HL-60/S4 treated with phorbol 12-myristate 13-acetate at 8.2 ng/mL for 4 days and 3 days (cell line): ENCODE results near the gene FERMT2.
"Not testable (repeated sequence)": the region's sequence is repeated elsewhere in the genome, so short reads cannot be mapped to it uniquely, and the experiment has no call there.

Experiments used
- in situ Hi-C: fragments of 300-500 bp; cut with MboI; formaldehyde crosslinking; loops from 2 replicates; pipeline ENCODE4 v1.15.0; 2022; ENCODE audit warnings: low sequenced_read_pairs

FERMT2 gene

DNA sequence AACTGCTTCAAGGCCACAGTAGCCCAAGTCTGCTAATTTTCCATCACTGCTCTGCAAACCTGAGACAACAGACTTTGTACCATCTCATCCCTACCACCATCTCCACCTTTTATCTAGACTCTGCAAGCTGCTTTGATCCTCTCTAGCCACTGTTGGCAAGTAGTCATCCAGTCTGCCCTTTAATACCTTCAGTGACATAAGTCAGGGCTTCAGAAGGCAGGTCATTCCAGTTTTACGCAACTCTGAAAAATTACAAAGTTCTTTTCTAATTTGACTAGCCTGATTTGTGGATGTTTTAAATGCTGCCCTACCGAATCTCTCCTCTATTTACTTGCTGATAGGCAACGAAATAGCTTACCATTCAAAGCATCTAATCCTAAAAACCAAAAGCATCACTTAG lies 2.8 kb downstream of the FERMT2 start:
- in situ Hi-C loops = no loop called here

- in situ Hi-C loops = no loop called here
These were observed 6.6 kb downstream of the FERMT2 start for GRCh38 chr14:52944254-52944653.

GRCh38 chr14:52939427-52939826 lies 11.4 kb downstream of the FERMT2 start:
- in situ Hi-C loops = no loop called here

DNA sequence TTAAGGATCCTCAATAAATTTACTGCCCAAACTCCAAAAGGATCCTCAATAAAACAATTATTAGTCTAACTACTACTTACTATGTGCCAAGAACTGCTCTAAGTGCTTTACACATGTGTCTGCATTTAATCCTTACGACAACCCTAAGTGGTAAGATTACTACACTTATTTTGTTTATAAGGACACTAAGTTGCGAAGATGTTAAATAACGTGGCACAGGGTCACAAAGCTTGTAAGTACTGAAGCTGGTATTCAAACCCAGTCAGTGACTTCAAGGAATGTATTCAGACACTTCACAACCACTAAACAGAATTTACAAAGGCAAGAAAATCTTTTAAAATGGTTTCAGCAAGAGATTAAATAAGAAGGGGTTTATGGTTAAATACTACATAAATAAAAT lies 13.0 kb downstream of the FERMT2 start:
- in situ Hi-C loops = no loop called here

DNA sequence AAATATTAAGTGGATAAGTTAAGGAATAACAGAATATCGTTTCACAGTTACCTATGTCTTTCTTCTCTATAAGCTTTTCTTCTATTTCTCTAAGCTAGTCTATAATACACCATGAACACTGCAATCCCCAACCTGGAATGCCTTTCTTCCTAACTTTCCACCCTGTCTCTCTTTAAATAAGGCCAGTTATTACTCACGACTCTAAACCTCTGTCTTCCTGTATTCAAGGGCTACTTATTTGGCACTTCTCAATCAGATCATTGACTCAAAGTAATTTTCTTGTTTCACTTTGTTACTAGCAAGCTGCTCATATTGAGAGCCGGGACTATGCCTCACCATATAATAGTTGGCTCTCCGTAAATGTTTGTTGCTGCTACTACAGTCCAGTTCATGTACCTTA lies 13.5 kb downstream of the FERMT2 start:
- in situ Hi-C loops = no loop called here

DNA sequence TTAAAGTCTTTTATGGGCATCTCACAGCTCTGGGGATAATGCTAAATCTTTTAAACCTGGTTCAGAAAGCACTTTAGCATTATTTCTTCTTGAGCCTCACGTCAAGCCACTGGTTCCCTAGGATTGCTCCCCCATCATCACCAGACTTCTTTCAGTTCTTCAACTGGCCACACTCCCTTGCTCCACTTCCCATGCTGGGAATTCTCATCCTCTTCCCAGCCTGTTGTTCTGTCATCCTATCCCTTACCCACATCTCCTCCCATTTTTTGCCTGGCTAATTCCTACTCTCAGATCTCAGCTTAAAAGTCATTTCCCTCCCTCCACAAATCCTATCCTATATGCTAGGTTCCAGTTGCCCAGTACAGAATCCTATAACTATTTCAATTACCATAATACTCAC lies 14.4 kb downstream of the FERMT2 start:
- in situ Hi-C loops = no loop called here

DNA sequence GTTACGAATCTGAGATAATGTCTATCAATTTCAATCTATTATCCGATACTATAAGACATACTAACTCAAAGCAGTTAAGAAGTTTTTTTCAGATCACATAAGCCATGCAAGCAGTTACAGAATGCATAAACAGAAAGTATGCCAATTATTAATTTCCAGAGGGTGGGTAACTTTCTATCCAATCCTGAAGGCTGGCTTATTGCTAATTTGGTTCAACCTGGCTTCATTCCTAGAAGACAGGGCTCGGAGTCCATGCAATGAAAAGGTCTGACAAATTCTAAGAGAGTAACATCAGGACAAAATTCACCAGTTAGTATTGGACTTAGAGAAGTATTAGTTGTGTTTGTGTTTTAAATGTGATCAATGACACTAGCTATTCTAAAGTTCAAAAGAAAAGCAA lies 15.0 kb downstream of the FERMT2 start:
- in situ Hi-C loops = no loop called here

- in situ Hi-C loops = no loop called here
These were observed 16.1 kb downstream of the FERMT2 start for GRCh38 chr14:52934762-52935161.

DNA sequence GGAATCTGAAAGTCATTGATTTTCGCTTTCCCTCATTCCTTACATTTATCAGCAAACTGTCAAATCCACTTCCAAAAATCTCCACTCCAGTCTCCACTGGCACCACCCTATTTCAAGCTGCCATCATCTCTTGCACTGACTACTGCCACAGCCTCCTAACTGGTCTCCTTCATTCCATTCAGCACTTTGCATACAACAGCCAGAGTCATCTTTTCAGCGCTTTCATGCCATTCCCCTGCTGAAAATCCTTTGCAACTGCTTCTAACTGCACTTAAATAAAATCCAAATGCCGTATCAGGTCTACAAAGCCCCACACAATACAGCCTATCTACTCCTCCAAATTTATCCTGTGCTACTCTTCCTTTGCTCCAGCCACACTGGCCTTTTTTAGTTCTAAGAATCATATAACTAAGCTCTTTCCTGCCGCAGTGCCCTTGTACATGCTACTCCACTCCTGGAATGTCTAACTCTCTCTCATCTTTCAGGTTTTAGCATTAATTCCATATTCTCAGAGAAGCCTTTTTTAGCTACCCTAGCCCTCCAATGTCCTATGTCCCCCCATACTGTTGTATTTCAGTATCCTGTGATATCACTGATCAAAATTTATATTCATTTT lies 21.6 kb downstream of the FERMT2 start:
- in situ Hi-C loops = no loop called here

GRCh38 chr14:52926953-52927352 lies 23.9 kb downstream of the FERMT2 start:
- in situ Hi-C loops = no loop called here

- in situ Hi-C loops = no loop called here
These were observed 26.8 kb downstream of the FERMT2 start for GRCh38 chr14:52923902-52924575.

- in situ Hi-C loops = no loop called here
These were observed 28.2 kb downstream of the FERMT2 start for GRCh38 chr14:52922656-52923055.

GRCh38 chr14:52922059-52922458 lies 28.8 kb downstream of the FERMT2 start:
- in situ Hi-C loops = no loop called here

DNA sequence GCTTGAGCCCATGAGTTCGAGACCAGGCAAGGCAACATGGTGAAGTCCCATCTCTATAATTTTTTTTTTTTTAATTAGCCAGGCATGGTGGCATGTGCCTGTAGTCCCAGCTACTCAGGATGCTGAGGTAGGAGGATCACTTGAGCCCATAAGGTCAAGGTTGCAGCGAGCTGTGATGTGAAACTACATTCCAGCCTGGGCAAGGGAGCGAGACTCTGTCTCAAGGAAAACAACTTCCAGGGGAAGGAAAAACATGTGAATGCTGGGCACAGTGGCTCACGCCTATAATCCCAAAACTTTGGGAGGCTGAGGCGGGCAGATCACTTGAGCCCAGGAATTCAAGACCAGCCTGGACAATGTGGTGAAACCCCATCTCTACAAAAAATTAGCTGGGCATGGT lies 30.4 kb downstream of the FERMT2 start:
- in situ Hi-C loops = not testable (repeated sequence)

DNA sequence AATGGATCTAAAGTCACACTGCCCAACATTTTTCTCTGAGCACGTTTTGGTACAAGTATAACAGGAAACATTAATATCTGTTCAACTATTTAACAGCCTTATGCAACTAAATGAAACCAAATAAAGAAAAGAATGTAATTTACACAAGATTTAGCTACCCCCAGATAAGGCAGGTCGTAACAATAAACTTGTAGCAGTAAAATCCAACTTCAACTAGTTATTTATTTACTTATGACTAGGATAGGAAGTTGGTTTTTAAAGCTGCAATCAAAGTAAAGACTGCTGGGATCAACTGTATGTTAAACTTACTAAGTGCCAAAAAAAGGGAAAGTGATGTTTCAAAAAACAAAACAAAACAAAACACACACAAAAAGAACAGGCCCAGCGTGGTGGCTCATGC lies 30.9 kb downstream of the FERMT2 start:
- in situ Hi-C loops = no loop called here

GRCh38 chr14:52918486-52918885 lies 32.4 kb downstream of the FERMT2 start:
- in situ Hi-C loops = no loop called here

DNA sequence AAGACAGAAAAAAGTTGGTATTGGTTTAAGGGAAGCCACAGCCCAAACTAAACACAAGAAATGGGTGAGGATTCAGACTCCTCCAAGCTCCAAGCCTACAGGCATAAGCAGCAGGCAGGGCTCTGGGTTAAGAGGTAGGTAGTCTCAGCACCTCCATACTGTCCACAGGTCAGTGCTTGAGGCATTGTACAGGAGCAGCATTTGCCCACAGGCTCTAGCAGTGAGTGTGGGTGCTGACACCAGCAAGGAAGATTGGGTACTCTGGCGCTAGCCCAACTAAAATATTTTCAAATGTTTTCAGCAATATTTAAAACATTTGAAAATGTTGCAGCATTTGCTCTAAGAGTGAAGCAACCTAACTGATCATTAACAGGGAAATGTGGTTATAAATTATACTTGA lies 33.1 kb downstream of the FERMT2 start:
- in situ Hi-C loops = no loop called here

DNA sequence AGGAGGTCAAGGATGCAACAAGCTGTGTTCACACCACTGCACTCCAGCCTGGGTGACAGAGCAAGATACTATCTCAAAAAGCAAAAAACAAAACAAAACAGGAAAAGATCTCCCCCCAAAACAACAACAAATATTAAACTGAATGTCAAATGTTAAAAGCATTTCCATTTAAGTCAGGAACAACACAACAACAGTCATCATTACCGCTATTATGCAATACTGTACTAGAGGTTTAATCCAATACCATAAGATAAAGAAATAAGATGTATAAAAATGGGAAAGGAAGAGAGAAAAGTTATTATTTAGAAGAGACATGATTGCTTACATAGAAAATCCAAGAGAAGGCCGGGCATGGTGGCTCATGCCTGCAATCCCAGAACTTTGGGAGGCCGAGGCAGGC lies 36.6 kb downstream of the FERMT2 start:
- in situ Hi-C loops = no loop called here

- in situ Hi-C loops = no loop called here
These were observed 37.6 kb downstream of the FERMT2 start for GRCh38 chr14:52913271-52913670.

- in situ Hi-C loops = no loop called here
These were observed 38.9 kb downstream of the FERMT2 start for GRCh38 chr14:52911904-52912303.

DNA sequence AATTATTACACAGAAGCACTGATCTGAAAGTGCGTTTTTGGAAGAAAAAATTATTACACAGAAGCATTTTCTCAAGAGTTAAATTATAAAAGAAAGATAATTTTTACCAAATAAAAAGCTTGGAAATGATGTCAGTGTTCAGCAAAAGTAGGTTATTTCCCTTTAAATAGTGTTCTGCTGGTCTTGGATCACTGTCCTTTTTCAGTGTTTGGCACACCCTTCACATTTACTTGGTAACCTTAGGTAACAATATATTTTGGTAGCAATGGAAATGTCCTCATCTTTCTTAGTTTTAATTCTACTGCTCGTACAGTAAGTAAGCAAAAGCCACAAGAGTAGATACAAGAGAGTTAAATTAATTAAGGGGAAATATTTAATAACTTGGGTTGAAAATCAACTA lies 40.3 kb downstream of the FERMT2 start:
- in situ Hi-C loops = no loop called here

- in situ Hi-C loops = no loop called here
These were observed 42.9 kb downstream of the FERMT2 start for GRCh38 chr14:52907949-52908348.

GRCh38 chr14:52906141-52906601 lies 44.7 kb downstream of the FERMT2 start:
- in situ Hi-C loops = no loop called here
